Gastroesophageal sphincter (tissue), 4 donors: Measurements from ENCODE around the gene PGAP3. TPM values are rescaled to one million over a fixed set of nuclear protein-coding genes. Genes with fewer than 3 reads are reported as not detected.

ENCODE experiments used
- ATAC-seq: fragments of 150-250 bp; one replicate; pipeline ENCODE4 v1.9.1; 2016; ENCODE audit warnings: mild to moderate bottlenecking, moderate library complexity
- H3K27ac ChIP-seq, 4 donors: fragments of 200-600 bp; sonication (generic) in 3 of 4; 1 replicate in 3 of 4; 2 replicates in 1 of 4; pipeline ENCODE4 v1.5.1; 2016 to 2019
- H3K27me3 ChIP-seq: fragments of 200-600 bp; sonication (generic); one replicate; pipeline ENCODE4 v1.5.1; 2019
- H3K36me3 ChIP-seq, 2 donors: fragments of 200-600 bp; sonication (generic); one replicate each; pipeline ENCODE4 v1.5.1; 2019; ENCODE audit warnings: control low read depth in 1 of 2
- H3K4me1 ChIP-seq, 3 donors: fragments of 200-600 bp; sonication (generic); 1 replicate in 2 of 3; 2 replicates in 1 of 3; pipeline ENCODE4 v1.5.1; 2016 to 2019; ENCODE audit warnings: control low read depth in 2 of 3
- H3K4me3 ChIP-seq, 2 donors: fragments of 200-600 bp; sonication (generic); one replicate each; pipeline ENCODE4 v1.5.1; 2019; ENCODE audit warnings: mild to moderate bottlenecking in 1 of 2, moderate library complexity in 1 of 2
- H3K9me3 ChIP-seq, 3 donors: fragments of 200-600 bp; sonication (generic); one replicate each; pipeline ENCODE4 v1.5.1; 2017 to 2019; ENCODE audit warnings: control low read depth in 2 of 3
- CTCF ChIP-seq, 4 experiments: fragments of 200-600 bp in 2 of 4; fragments of 450-650 bp in 2 of 4; sonication (generic) in 1 of 4; IDR thresholded peaks; one replicate each; pipeline ENCODE4 v1.5.1; 2017 to 2019; ENCODE audit warnings: antibody characterized with exemption in 4 of 4, mild to moderate bottlenecking in 2 of 4, moderate library complexity in 2 of 4
- EP300 ChIP-seq: sonication (generic); formaldehyde crosslinking; IDR thresholded peaks from one replicate; pipeline ENCODE4 v1.6.1; 2017; ENCODE audit warnings: antibody characterized with exemption, mild to moderate bottlenecking
- POLR2A ChIP-seq, 2 donors: fragments of 450-650 bp; IDR thresholded peaks; one replicate each; pipeline ENCODE4 v1.6.1; 2017; ENCODE audit warnings: antibody characterized with exemption in 2 of 2, mild to moderate bottlenecking in 2 of 2, moderate library complexity in 1 of 2
- POLR2AphosphoS5 ChIP-seq: sonication (generic); formaldehyde crosslinking; IDR thresholded peaks from one replicate; pipeline ENCODE4 v1.6.1; 2017; ENCODE audit warnings: antibody characterized with exemption
- WGBS, 2 donors: methylation state at CpG; one replicate each; pipeline ENCODE4 v1.1.5; 2018; ENCODE audit warnings: low coverage in 1 of 2; 5-methylcytosine and 5-hydroxymethylcytosine counted together
- total RNA-seq, 4 donors: library from RNA; depleted of rRNA; stranded (reverse); fragments of >200 nt; gene quantifications; one replicate each; pipeline ENCODE4 v1.1.0, GENCODE V29; 2016

PGAP3 gene
- total RNA-seq, 4 donors from 2014 or later = 9.9 to 13.6 (median 11.1) TPM

GRCh38 chr17:39641883-39642282 lies 46.0 kb downstream of the PGAP3 start:
- ATAC-seq = no peak
- Histone ChIP-seq H3K36me3 (peaks cover 0 to 6% of the 10 kb centered on the region in 2 donors), H3K4me1 (peaks cover 0 to 71% (median 22%) of the 10 kb centered on the region in 3 donors), H3K27ac (no peak overlapping the region), H3K4me3 (no peak overlapping the region), H3K27me3 (no peaks in the 10 kb centered on the region), H3K9me3 (no peaks in the 10 kb centered on the region)
- 65% methylated on average over 5 of the region's 7 CpGs; no CpG with 5 or more reads in 1 of the 2 donors for WGBS, 2 donors
- TF ChIP-seq CTCF (IDR thresholded peaks at IDR 0.05) (no peak), EP300 (no peak), POLR2AphosphoS5 (no peak), POLR2A (IDR thresholded peaks at IDR 0.05) (no peak)

- Histone ChIP-seq H3K4me3 (no peak overlapping the region), H3K4me1 (peaks cover 0 to 78% (median 27%) of the 10 kb centered on the region in 3 donors), H3K9me3 (no peaks in the 10 kb centered on the region), H3K27ac (no peak overlapping the region), H3K36me3 (peaks cover 0 to under 1% of the 10 kb centered on the region in 2 donors), H3K27me3 (no peaks in the 10 kb centered on the region)
- TF ChIP-seq POLR2AphosphoS5 (no peak), POLR2A (IDR thresholded peaks at IDR 0.05) (no peak), EP300 (no peak), CTCF (IDR thresholded peaks at IDR 0.05) (no peak)
- no peak for ATAC-seq
- WGBS, 2 donors = 100% methylated on average over 2 of the region's 4 CpGs; no CpG with 5 or more reads in 1 of the 2 donors
Measured at GRCh38 chr17:39641097-39641496, 46.8 kb downstream of the PGAP3 start.

- Histone ChIP-seq H3K9me3 (no peaks in the 10 kb centered on the region), H3K27ac (no peak overlapping the region), H3K4me3 (no peak overlapping the region), H3K4me1 (peaks cover 0 to 83% (median 30%) of the 10 kb centered on the region in 3 donors), H3K27me3 (no peaks in the 10 kb centered on the region), H3K36me3 (no peaks in the 10 kb centered on the region)
- WGBS, 2 donors = 36% methylated on average over 4 of the region's 4 CpGs; no CpG with 5 or more reads in 1 of the 2 donors
- TF ChIP-seq POLR2AphosphoS5 (no peak), POLR2A (IDR thresholded peaks at IDR 0.05) (no peak), EP300 (no peak), CTCF (IDR thresholded peaks at IDR 0.05) (no peak)
- no peak for ATAC-seq
Measured at GRCh38 chr17:39640591-39641031, 47.2 kb downstream of the PGAP3 start.

GRCh38 chr17:39639566-39640458 lies 48.0 kb downstream of the PGAP3 start:
- Histone ChIP-seq H3K27me3 (no peaks in the 10 kb centered on the region), H3K4me1 (peaks cover 0 to 86% (median 30%) of the 10 kb centered on the region in 3 donors), H3K36me3 (no peaks in the 10 kb centered on the region), H3K4me3 (no peak overlapping the region), H3K27ac (no peak overlapping the region), H3K9me3 (no peaks in the 10 kb centered on the region)
- TF ChIP-seq EP300 = no peak
- no peak for TF ChIP-seq POLR2AphosphoS5
- no peak for TF ChIP-seq CTCF (IDR thresholded peaks at IDR 0.05)
- TF ChIP-seq POLR2A (IDR thresholded peaks at IDR 0.05) = no peak
- no peak for ATAC-seq
- 59% methylated on average over 6 of the region's 11 CpGs; no CpG with 5 or more reads in 1 of the 2 donors for WGBS, 2 donors
